GM13976 (cell line): ENCODE results near the gene GSAP.

ENCODE experiments used
- DNase-seq: peaks from one replicate; pipeline ENCODE4 v3.0.0; 2012; ENCODE audit warnings: low spot score
- CTCF ChIP-seq: IDR thresholded peaks from 2 replicates; pipeline ENCODE4 v1.5.1; 2012; ENCODE audit warnings: borderline replicate concordance, mild to moderate bottlenecking; ENCODE audit not compliant: insufficient read depth; ENCODE audit errors: extremely low read depth, missing control alignments, control extremely low read depth
- in situ Hi-C: fragments of 300-500 bp; cut with MboI; formaldehyde crosslinking; loops from one replicate; pipeline ENCODE4 v1.12.0; 2022; ENCODE audit warnings: low sequenced_read_pairs, mixed read lengths, inconsistent platforms; ENCODE audit not compliant: unreplicated experiment

The GSAP gene

GRCh38 chr7:77318019-77318418 lies 98.1 kb downstream of the GSAP start:
- in situ Hi-C loops: no loop called here
- TF ChIP-seq CTCF: no peak
- no peak for DNase-seq

GRCh38 chr7:77316219-77316978 lies 99.8 kb downstream of the GSAP start:
- no peak for DNase-seq
- TF ChIP-seq CTCF: no peak
- in situ Hi-C loops: no loop called here

GRCh38 chr7:77315182-77315591 lies 101.0 kb downstream of the GSAP start:
- TF ChIP-seq CTCF: no peak
- in situ Hi-C loops: no loop called here
- DNase-seq: no peak

GRCh38 chr7:77313876-77314480 lies 102.2 kb downstream of the GSAP start:
- in situ Hi-C loops: no loop called here
- no peak for DNase-seq
- no peak for TF ChIP-seq CTCF

GRCh38 chr7:77313085-77313484 lies 103.1 kb downstream of the GSAP start:
- in situ Hi-C loops: no loop called here
- TF ChIP-seq CTCF: no peak
- DNase-seq: no peak

- DNase-seq: no peak
- in situ Hi-C loops: no loop called here
- TF ChIP-seq CTCF: no peak
Observed at GRCh38 chr7:77310982-77311381, 105.2 kb downstream of the GSAP start.

GRCh38 chr7:77309714-77310220 lies 106.4 kb downstream of the GSAP start:
- DNase-seq: no peak
- in situ Hi-C loops: no loop called here

More at GRCh38 chr7:77309714-77310220, 106.4 kb downstream of the GSAP start:
- no peak for TF ChIP-seq CTCF
